SU-DHL-6 (cell line): ENCODE results near the gene VPS41.

Source experiments
- H2AFZ ChIP-seq: fragments of 200-600 bp; sonication (generic); 2 replicates; pipeline ENCODE4 v1.6.1; 2014; ENCODE audit warnings: low read depth, mild to moderate bottlenecking, moderate library complexity, mixed read lengths, antibody characterized with exemption, low read length; ENCODE audit not compliant: severe bottlenecking
- H3F3A ChIP-seq: fragments of 200-600 bp; shearing (Covaris generic); 2 replicates; pipeline ENCODE4 v1.6.0; 2016; ENCODE audit warnings: antibody characterized with exemption, mild to moderate bottlenecking; ENCODE audit not compliant: insufficient read depth
- H3K27ac ChIP-seq: fragments of 200-600 bp; sonication (generic); 2 replicates; pipeline ENCODE4 v1.5.1; 2016; ENCODE audit warnings: low read depth, mild to moderate bottlenecking, low read length, moderate library complexity, mixed read lengths
- H3K27me3 ChIP-seq: fragments of 200-600 bp; sonication (generic), shearing (Covaris generic); 2 replicates; pipeline ENCODE4 v1.6.0; 2014; ENCODE audit warnings: mild to moderate bottlenecking, low read length
- H3K36me3 ChIP-seq: fragments of 200-600 bp; sonication (generic); 2 replicates; pipeline ENCODE4 v1.6.1; 2014; ENCODE audit warnings: mild to moderate bottlenecking, low read length, mixed read lengths
- H3K4me2 ChIP-seq: fragments of 300-600, 200-600 bp; shearing (Covaris generic), sonication (generic); 2 replicates; pipeline ENCODE4 v1.6.0; 2014; ENCODE audit warnings: low read length, low read depth, mild to moderate bottlenecking; ENCODE audit not compliant: poor library complexity, severe bottlenecking
- H3K4me3 ChIP-seq: fragments of 200-600 bp; sonication (generic); 2 replicates; pipeline ENCODE4 v1.5.1; 2014; ENCODE audit warnings: antibody characterized with exemption, low read length, mild to moderate bottlenecking, mixed read lengths; ENCODE audit not compliant: insufficient read depth, poor library complexity, severe bottlenecking
- H3K79me2 ChIP-seq: fragments of 200-600 bp; sonication (generic); 2 replicates; pipeline ENCODE4 v1.6.1; 2014; ENCODE audit warnings: mild to moderate bottlenecking, low read length, moderate library complexity; ENCODE audit not compliant: insufficient read depth
- H3K9ac ChIP-seq: fragments of 200-600 bp; sonication (generic); 2 replicates; pipeline ENCODE4 v1.7.0; 2014; ENCODE audit warnings: mild to moderate bottlenecking, low read length
- H3K9me2 ChIP-seq: fragments of 200-600 bp; sonication (generic); replicated peaks from 2 replicates; pipeline ENCODE4 v1.6.1; 2014; ENCODE audit warnings: low read length; ENCODE audit not compliant: insufficient read depth
- H3K9me3 ChIP-seq: fragments of 200-600 bp; sonication (generic); 2 replicates; pipeline ENCODE4 v1.6.1; 2014; ENCODE audit warnings: low read length, mixed read lengths; ENCODE audit not compliant: insufficient read depth
- H4K20me1 ChIP-seq: fragments of 200-600 bp; sonication (generic); 2 replicates; pipeline ENCODE4 v1.6.1; 2014; ENCODE audit warnings: low read depth, mild to moderate bottlenecking, antibody characterized with exemption, low read length, moderate library complexity, mixed read lengths
- CTCF ChIP-seq: fragments of 200-600 bp; sonication (generic); IDR thresholded peaks from one replicate; pipeline ENCODE4 v1.5.1; 2017; ENCODE audit warnings: antibody characterized with exemption, mild to moderate bottlenecking, low read length, moderate library complexity; ENCODE audit not compliant: insufficient read depth, poor library complexity, severe bottlenecking
- EZH2phosphoT487 ChIP-seq: fragments of 200-600 bp; sonication (generic), shearing (Covaris generic); conservative IDR thresholded peaks from 2 replicates; pipeline ENCODE4 v1.6.1; 2018; ENCODE audit warnings: mild to moderate bottlenecking, antibody characterized with exemption, low read length, moderate library complexity, mixed read lengths

VPS41 gene

GRCh38 chr7:38928506-38928905, 19.5 kb upstream of the VPS41 start:
- no peak overlapping the region for H3K9ac ChIP-seq
- no peaks in the 10 kb centered on the region for H3K9me2 ChIP-seq
- no peak overlapping the region for H3K4me3 ChIP-seq
- H3K27me3 ChIP-seq = no peaks in the 10 kb centered on the region
- no peak overlapping the region for H3K4me2 ChIP-seq
- no peaks in the 10 kb centered on the region for H3K9me3 ChIP-seq
- no peak overlapping the region for H3K27ac ChIP-seq
- H3F3A ChIP-seq = no peaks in the 10 kb centered on the region
- no peaks in the 10 kb centered on the region for H3K36me3 ChIP-seq
- H2AFZ ChIP-seq = no peak overlapping the region
- no peak for TF ChIP-seq CTCF
- no peak for TF ChIP-seq EZH2phosphoT487
- H4K20me1 ChIP-seq = no peaks in the 10 kb centered on the region
- H3K79me2 ChIP-seq = no peaks in the 10 kb centered on the region

- Histone ChIP-seq H3K9me2 (no peaks in the 10 kb centered on the region), H3K9ac (no peak overlapping the region), H3F3A (no peaks in the 10 kb centered on the region), H3K27ac (no peak overlapping the region), H3K36me3 (no peaks in the 10 kb centered on the region), H3K79me2 (no peaks in the 10 kb centered on the region), H3K4me3 (no peak overlapping the region), H3K27me3 (no peaks in the 10 kb centered on the region), H3K4me2 (no peak overlapping the region), H3K9me3 (no peaks in the 10 kb centered on the region), H2AFZ (no peak overlapping the region), H4K20me1 (no peaks in the 10 kb centered on the region)
- TF ChIP-seq CTCF (no peak), EZH2phosphoT487 (no peak)
These were observed 18.8 kb upstream of the VPS41 start for GRCh38 chr7:38927751-38928150.

GRCh38 chr7:38920731-38921130, 11.7 kb upstream of the VPS41 start:
- no peaks in the 10 kb centered on the region for H3K9me3 ChIP-seq
- no peaks in the 10 kb centered on the region for H3K36me3 ChIP-seq
- no peaks in the 10 kb centered on the region for H3K9me2 ChIP-seq
- no peaks in the 10 kb centered on the region for H3F3A ChIP-seq
- no peak overlapping the region for H3K4me3 ChIP-seq
- H3K27me3 ChIP-seq = no peaks in the 10 kb centered on the region
- H3K79me2 ChIP-seq = no peaks in the 10 kb centered on the region
- no peak overlapping the region for H3K4me2 ChIP-seq
- H2AFZ ChIP-seq = no peak overlapping the region
- H3K9ac ChIP-seq = no peak overlapping the region
- no peak overlapping the region for H3K27ac ChIP-seq
- TF ChIP-seq EZH2phosphoT487 (no peak), CTCF (no peak)
- H4K20me1 ChIP-seq = no peaks in the 10 kb centered on the region

- Histone ChIP-seq H3K79me2 (no peaks in the 10 kb centered on the region), H3K27ac (no peak overlapping the region)
- TF ChIP-seq EZH2phosphoT487 (no peak), CTCF (no peak)
These were observed 7.4 kb upstream of the VPS41 start for GRCh38 chr7:38916396-38916795.

More at GRCh38 chr7:38916396-38916795, 7.4 kb upstream of the VPS41 start:
- no peak overlapping the region for H3K9ac ChIP-seq
- no peaks in the 10 kb centered on the region for H3K9me2 ChIP-seq
- H4K20me1 ChIP-seq = no peaks in the 10 kb centered on the region
- no peaks in the 10 kb centered on the region for H3K27me3 ChIP-seq
- no peak overlapping the region for H2AFZ ChIP-seq
- no peaks in the 10 kb centered on the region for H3K36me3 ChIP-seq
- no peaks in the 10 kb centered on the region for H3K9me3 ChIP-seq
- H3K4me3 ChIP-seq = no peak overlapping the region
- no peak overlapping the region for H3K4me2 ChIP-seq
- no peaks in the 10 kb centered on the region for H3F3A ChIP-seq
